ENCODE measurements around the gene TSHB. TPM values are rescaled to one million over a fixed set of nuclear protein-coding genes. Genes with fewer than 3 reads are reported as not detected.

TSHB gene
- total RNA-seq, 1 experiment from 2014 or later, result not detected

- CTCF ChIA-PET, result no interaction called here
- ATAC-seq (no peak), DNase-seq (ENCODE audit: low read depth, low spot score) (no peak)
- Histone ChIP-seq H3K36me3 (ENCODE audit: control insufficient read depth, insufficient read depth, low read length) (no peaks in the 10 kb centered on the region), H3K4me1 (ENCODE audit: control insufficient read depth, insufficient read depth, low read length) (no peaks in the 10 kb centered on the region), H3K9me3 (ENCODE audit: control insufficient read depth, insufficient read depth, low read depth, low read length) (no peaks in the 10 kb centered on the region), H3K27ac (ENCODE audit: low read length) (no peak overlapping the region), H3K4me3 (ENCODE audit: low read depth in 2 of 2, low read length in 2 of 2) (no peak overlapping the region), H3K27me3 (ENCODE audit: control insufficient read depth, insufficient read depth, low read length) (no peaks in the 10 kb centered on the region)
- in situ Hi-C loops (cut with HindIII; ENCODE audit: low pct_unique_long_range_greater_than_20kb, low sequenced_read_pairs), result no loop called here
- intact Hi-C loops (cut with micrococcal nuclease; ENCODE audit: unreplicated experiment), result no loop called here
- POLR2A ChIA-PET, result no interaction called here
- BruUV-seq (replicated peaks), result no TSS peak
- TF ChIP-seq SIN3A (IDR thresholded peaks at IDR 0.05; ENCODE audit: borderline replicate concordance, insufficient read depth, low read depth, low read length) (no peak), REST (IDR thresholded peaks at IDR 0.05; ENCODE audit: insufficient read depth in 1 of 2, low read depth in 2 of 2, low read length in 1 of 2) (no peak), CTCF (IDR thresholded peaks at IDR 0.05) (no peak), POLR2AphosphoS5 (IDR thresholded peaks at IDR 0.05; ENCODE audit: low read depth, low read length) (no peak), TCF7L2 (IDR thresholded peaks at IDR 0.05; ENCODE audit: low read depth, low read length) (no peak)
Observed at GRCh38 chr1:114997510-114998289, 31.9 kb upstream of the TSHB start.

GRCh38 chr1:115006191-115006590 lies 23.4 kb upstream of the TSHB start:
- DNase-seq (ENCODE audit: low read depth, low spot score) (no peak), ATAC-seq (no peak)
- no TSS peak for BruUV-seq (replicated peaks)
- no peak for TF ChIP-seq POLR2AphosphoS5 (IDR thresholded peaks at IDR 0.05; ENCODE audit: low read depth, low read length)
- TF ChIP-seq TCF7L2 (IDR thresholded peaks at IDR 0.05; ENCODE audit: low read depth, low read length), result no peak
- TF ChIP-seq SIN3A (IDR thresholded peaks at IDR 0.05; ENCODE audit: borderline replicate concordance, insufficient read depth, low read depth, low read length), result no peak
- TF ChIP-seq CTCF (IDR thresholded peaks at IDR 0.05), result no peak
- TF ChIP-seq REST (IDR thresholded peaks at IDR 0.05; ENCODE audit: insufficient read depth in 1 of 2, low read depth in 2 of 2, low read length in 1 of 2), result no peak
- H3K4me3 ChIP-seq (ENCODE audit: low read depth in 2 of 2, low read length in 2 of 2), result no peak overlapping the region
- no peaks in the 10 kb centered on the region for H3K4me1 ChIP-seq (ENCODE audit: control insufficient read depth, insufficient read depth, low read length)
- in situ Hi-C loops (cut with HindIII; ENCODE audit: low pct_unique_long_range_greater_than_20kb, low sequenced_read_pairs), result no loop called here
- POLR2A ChIA-PET, result no interaction called here
- no peaks in the 10 kb centered on the region for H3K27me3 ChIP-seq (ENCODE audit: control insufficient read depth, insufficient read depth, low read length)
- CTCF ChIA-PET, result no interaction called here
- intact Hi-C loops (cut with micrococcal nuclease; ENCODE audit: unreplicated experiment), result no loop called here
- no peak overlapping the region for H3K27ac ChIP-seq (ENCODE audit: low read length)
- no peaks in the 10 kb centered on the region for H3K36me3 ChIP-seq (ENCODE audit: control insufficient read depth, insufficient read depth, low read length)
- no peaks in the 10 kb centered on the region for H3K9me3 ChIP-seq (ENCODE audit: control insufficient read depth, insufficient read depth, low read depth, low read length)
